ENCODE data around the gene KATNAL2. TPM values are rescaled to one million over a fixed set of nuclear protein-coding genes. Genes with fewer than 3 reads are reported as not detected.
A peak's percentile ranks its signal among the peaks of the same experiment; 100 is the strongest.
"Not testable (repeated sequence)": the region's sequence is repeated elsewhere in the genome, so short reads cannot be mapped to it uniquely, and the experiment has no call there.

KATNAL2 gene
- total RNA-seq, 6 experiments from 2014 or later: 1.2 to 5.1 (median 2.7) TPM

DNA sequence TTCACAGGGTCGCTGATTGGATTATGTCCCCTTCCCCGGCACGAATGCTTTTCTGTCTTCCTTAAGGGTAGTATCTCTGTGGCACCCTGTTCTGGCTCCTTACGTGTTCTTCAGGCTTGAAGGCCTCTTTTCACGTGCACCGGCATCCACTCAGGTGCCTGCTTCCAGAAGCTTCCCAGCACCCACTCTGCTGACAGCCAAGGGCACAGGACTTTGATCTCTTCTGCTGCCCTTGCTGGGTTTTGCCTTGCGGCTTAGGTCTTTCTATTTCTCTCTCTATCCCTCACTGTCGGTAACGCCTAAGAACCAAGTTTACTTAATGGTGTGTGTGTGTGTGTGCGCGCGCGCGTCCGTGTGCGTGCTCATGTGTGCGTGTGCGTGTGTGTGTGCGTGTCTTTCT lies 103.4 kb downstream of the KATNAL2 start:
- H3K36me3 ChIP-seq; H3K4me1 ChIP-seq; DNase-seq; H3K4me3 ChIP-seq; H3K27ac ChIP-seq; H3K27me3 ChIP-seq; H3K9me3 ChIP-seq; intact Hi-C loops (cut with DNase I): not testable (repeated sequence)
- no CpG with 5 or more reads among the region's 19 CpGs for WGBS (ENCODE audit: insufficient coverage, low coverage, low lambda C conversion rate, missing lambda C conversion rate)
- ATAC-seq: peak; percentile 56 to 63 (median 62)

DNA sequence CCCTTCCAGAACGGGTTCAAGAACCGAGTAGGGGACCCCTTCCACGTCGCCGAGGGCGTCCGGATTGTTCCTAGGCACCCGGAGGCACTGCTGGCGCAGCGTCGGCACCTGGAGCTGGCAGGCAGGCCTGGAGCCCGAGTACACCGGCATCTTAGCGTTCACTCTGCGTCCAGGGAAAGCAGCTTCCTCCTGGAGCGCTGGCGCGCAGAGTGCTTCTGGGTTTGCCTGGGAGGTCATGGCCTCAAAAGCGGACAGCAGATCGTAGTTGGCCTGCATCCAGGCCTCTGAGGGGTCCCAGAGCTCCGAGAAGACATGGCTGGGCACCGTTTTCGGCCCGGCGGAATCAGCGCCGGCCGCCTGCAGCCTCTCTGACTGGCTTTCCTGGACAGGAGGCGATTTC lies 105.4 kb downstream of the KATNAL2 start:
- ATAC-seq; H3K36me3 ChIP-seq; H3K4me3 ChIP-seq; H3K27ac ChIP-seq; H3K27me3 ChIP-seq; H3K4me1 ChIP-seq; DNase-seq; intact Hi-C loops (cut with DNase I); H3K9me3 ChIP-seq: not testable (repeated sequence)
- no CpG with 5 or more reads among the region's 29 CpGs for WGBS (ENCODE audit: insufficient coverage, low coverage, low lambda C conversion rate, missing lambda C conversion rate)

DNA sequence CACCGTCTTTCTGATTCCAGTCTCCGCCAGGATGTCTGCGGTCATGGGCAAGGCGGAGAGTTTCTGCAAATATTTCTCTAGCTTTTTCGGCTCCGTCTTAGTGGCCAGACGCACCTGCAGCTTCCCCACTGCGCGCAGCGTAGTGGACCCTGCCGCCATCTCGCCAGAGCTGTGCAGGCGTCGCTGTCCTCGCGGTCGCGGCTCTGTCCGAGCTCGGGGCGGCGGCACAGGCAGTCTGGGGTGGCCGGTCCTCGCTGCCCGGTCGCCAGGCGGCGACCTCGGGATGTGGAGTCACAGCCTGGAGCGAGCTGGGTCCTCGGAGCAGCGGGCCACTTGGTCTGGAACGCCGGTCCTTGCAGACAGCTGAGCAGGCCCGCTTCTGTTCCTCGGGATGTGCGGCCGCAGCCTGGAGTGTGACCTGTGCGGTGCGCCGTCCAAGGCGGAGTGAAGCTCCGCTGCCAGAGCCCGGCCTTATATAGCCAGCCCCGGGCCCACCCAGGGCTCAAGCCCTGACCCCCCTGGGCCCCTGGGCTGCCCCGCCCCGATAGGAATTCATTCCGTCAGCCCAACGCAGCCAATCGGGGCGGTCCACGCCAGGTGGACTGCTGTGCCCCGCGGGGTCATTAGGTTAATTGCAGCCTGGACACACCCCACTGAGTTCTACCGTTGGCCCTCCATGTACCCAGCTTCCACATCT lies 106.5 kb downstream of the KATNAL2 start:
- H3K4me3 ChIP-seq; H3K4me1 ChIP-seq; intact Hi-C loops (cut with DNase I); H3K36me3 ChIP-seq; DNase-seq; H3K27ac ChIP-seq; H3K9me3 ChIP-seq; H3K27me3 ChIP-seq: not testable (repeated sequence)
- peak; percentile 3 to 39 (median 12) for ATAC-seq
- no CpG with 5 or more reads among the region's 55 CpGs for WGBS (ENCODE audit: insufficient coverage, low coverage, low lambda C conversion rate, missing lambda C conversion rate)

DNA sequence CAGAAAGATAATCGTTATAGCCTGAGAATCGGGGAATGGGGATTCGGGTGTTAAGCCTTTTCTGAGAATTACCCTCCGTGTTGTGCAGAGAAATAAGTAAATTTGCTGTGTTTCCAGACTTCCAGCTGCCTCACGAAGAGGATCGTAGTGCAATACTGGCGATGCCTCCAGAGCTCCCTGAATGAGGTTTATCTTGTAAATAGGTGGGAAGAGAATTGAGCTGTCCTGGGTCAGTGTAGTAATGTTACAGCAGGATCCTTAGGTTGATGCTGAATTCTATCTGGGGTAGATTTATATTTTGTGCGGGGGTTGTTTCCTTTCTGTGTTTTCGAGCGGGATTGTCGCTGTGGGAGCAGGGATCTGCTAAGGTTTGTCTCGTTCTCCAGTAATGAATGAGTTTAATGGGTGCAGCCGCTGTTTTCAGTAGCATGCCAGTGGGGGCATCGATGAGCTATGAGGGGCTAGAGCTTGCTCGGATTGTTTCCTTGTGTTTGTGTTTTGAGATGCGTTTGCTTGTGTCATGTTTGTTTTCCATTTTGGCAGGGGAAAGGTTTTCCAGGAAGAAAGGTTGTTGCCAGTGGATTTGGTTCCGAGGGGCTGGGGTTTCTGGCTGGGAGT lies 108.3 kb downstream of the KATNAL2 start:
- H3K4me3 ChIP-seq; H3K36me3 ChIP-seq; ATAC-seq; H3K27me3 ChIP-seq; H3K27ac ChIP-seq; H3K9me3 ChIP-seq; H3K4me1 ChIP-seq; DNase-seq; intact Hi-C loops (cut with DNase I): not testable (repeated sequence)
- 85% methylated on average over 7 of the region's 17 CpGs for WGBS (ENCODE audit: insufficient coverage, low coverage, low lambda C conversion rate, missing lambda C conversion rate)

DNA sequence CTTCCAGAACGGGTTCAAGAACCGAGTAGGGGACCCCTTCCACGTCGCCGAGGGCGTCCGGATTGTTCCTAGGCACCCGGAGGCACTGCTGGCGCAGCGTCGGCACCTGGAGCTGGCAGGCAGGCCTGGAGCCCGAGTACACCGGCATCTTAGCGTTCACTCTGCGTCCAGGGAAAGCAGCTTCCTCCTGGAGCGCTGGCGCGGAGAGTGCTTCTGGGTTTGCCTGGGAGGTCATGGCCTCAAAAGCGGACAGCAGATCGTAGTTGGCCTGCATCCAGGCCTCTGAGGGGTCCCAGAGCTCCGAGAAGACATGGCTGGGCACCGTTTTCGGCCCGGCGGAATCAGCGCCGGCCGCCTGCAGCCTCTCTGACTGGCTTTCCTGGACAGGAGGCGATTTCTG lies 111.3 kb downstream of the KATNAL2 start:
- peak in 1 of 3 donors; percentile 31 for DNase-seq

DNA sequence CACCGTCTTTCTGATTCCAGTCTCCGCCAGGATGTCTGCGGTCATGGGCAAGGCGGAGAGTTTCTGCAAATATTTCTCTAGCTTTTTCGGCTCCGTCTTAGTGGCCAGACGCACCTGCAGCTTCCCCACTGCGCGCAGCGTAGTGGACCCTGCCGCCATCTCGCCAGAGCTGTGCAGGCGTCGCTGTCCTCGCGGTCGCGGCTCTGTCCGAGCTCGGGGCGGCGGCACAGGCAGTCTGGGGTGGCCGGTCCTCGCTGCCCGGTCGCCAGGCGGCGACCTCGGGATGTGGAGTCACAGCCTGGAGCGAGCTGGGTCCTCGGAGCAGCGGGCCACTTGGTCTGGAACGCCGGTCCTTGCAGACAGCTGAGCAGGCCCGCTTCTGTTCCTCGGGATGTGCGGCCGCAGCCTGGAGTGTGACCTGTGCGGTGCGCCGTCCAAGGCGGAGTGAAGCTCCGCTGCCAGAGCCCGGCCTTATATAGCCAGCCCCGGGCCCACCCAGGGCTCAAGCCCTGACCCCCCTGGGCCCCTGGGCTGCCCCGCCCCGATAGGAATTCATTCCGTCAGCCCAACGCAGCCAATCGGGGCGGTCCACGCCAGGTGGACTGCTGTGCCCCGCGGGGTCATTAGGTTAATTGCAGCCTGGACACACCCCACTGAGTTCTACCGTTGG lies 112.4 kb downstream of the KATNAL2 start:
- H3K36me3 ChIP-seq; DNase-seq; H3K4me3 ChIP-seq; H3K9me3 ChIP-seq; H3K4me1 ChIP-seq; intact Hi-C loops (cut with DNase I); H3K27ac ChIP-seq; H3K27me3 ChIP-seq: not testable (repeated sequence)
- peak; percentile 14 to 53 (median 26) for ATAC-seq
- WGBS (ENCODE audit: insufficient coverage, low coverage, low lambda C conversion rate, missing lambda C conversion rate): no CpG with 5 or more reads among the region's 55 CpGs

More for the DNA sequence above, 111.3 kb downstream of the KATNAL2 start:
- ATAC-seq; H3K4me1 ChIP-seq; H3K36me3 ChIP-seq; H3K4me3 ChIP-seq; H3K9me3 ChIP-seq; intact Hi-C loops (cut with DNase I); H3K27ac ChIP-seq; H3K27me3 ChIP-seq: not testable (repeated sequence)
- WGBS (ENCODE audit: insufficient coverage, low coverage, low lambda C conversion rate, missing lambda C conversion rate): no CpG with 5 or more reads among the region's 29 CpGs

DNA sequence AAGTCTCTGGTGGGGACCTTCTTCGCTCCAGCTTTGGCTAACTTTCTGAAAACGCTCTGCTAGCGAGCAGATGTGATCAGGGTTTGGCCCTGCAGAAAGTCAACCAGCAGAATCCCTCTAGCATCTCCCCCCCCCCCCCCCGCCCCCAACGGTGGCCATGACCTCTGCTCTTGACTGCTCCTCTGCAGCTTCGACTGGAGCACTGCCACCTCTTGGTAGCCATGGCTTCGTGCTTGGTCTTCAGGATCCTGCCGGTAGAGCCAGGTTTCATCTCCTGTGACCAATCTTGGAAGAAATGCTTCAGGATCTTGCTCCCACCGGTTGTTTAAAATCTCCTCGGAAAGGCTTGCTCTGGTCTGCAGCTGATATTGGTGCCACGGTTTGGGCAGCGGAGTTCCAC lies 113.5 kb downstream of the KATNAL2 start:
- H3K4me1 ChIP-seq; ATAC-seq; DNase-seq; H3K27ac ChIP-seq; H3K27me3 ChIP-seq; intact Hi-C loops (cut with DNase I); H3K4me3 ChIP-seq; H3K36me3 ChIP-seq; H3K9me3 ChIP-seq: not testable (repeated sequence)
- 80% methylated on average over 2 of the region's 12 CpGs for WGBS (ENCODE audit: insufficient coverage, low coverage, low lambda C conversion rate, missing lambda C conversion rate)

DNA sequence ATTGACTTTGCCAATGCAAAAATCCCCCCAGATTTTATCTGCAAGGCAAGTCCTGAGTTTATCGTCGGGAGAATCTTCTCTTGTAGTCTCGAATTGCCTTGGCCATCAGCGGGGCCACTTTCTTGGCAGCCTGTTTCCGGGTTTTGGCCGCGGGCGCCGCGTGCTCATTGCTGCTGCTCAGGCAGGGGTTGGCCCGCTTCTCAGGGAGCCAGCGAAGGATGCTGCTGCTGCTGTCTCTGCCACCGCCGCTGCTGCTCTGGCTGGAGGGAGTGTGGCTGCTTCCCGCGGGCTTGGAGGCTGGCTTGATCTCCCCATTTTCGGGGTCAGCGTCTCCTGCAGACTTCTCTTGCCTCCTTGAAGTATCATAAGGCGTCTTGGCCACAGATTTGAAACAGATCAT lies 115.5 kb downstream of the KATNAL2 start:
- no peaks in the 10 kb centered on the region for H3K4me1 ChIP-seq
- no peaks in the 10 kb centered on the region for H3K27me3 ChIP-seq
- H3K36me3 ChIP-seq: no peaks in the 10 kb centered on the region
- no peak for TF ChIP-seq POLR2A (IDR thresholded peaks at IDR 0.05)
- TF ChIP-seq, protein P1, sequence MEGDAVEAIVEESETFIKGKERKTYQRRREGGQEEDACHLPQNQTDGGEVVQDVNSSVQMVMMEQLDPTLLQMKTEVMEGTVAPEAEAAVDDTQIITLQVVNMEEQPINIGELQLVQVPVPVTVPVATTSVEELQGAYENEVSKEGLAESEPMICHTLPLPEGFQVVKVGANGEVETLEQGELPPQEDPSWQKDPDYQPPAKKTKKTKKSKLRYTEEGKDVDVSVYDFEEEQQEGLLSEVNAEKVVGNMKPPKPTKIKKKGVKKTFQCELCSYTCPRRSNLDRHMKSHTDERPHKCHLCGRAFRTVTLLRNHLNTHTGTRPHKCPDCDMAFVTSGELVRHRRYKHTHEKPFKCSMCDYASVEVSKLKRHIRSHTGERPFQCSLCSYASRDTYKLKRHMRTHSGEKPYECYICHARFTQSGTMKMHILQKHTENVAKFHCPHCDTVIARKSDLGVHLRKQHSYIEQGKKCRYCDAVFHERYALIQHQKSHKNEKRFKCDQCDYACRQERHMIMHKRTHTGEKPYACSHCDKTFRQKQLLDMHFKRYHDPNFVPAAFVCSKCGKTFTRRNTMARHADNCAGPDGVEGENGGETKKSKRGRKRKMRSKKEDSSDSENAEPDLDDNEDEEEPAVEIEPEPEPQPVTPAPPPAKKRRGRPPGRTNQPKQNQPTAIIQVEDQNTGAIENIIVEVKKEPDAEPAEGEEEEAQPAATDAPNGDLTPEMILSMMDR (IDR thresholded peaks at IDR 0.05): no peak
- no peak for DNase-seq
- 90% methylated on average over 18 of the region's 19 CpGs for WGBS (ENCODE audit: insufficient coverage, low coverage, low lambda C conversion rate, missing lambda C conversion rate)
- ATAC-seq: no peak
- H3K9me3 ChIP-seq: no peaks in the 10 kb centered on the region
- intact Hi-C loops (cut with DNase I): no loop called here
- H3K27ac ChIP-seq: no peak overlapping the region
- H3K4me3 ChIP-seq: no peak overlapping the region

DNA sequence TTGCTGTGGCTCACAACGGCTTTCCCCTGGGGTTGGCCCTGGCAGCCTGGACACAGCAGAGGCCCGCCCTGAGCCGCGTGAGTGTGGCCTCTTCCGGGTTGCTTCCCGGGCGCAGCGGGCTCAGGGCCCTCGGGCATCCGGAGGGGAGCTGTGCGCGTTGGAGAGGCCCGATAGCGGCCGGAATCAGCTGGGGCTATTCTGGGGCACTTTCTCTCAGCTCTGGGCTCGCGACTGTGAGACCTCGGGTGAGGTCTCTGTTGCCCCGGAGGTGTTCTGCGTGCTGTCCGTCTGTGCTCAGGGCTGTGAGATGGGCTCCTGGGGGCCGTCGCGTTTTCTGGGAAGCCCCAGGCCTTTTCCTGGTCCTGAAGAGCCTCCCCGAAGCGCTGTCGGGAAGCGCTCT lies 117.2 kb downstream of the KATNAL2 start:
- DNase-seq; H3K4me3 ChIP-seq; ATAC-seq; H3K27ac ChIP-seq; H3K4me1 ChIP-seq; H3K27me3 ChIP-seq; H3K36me3 ChIP-seq; H3K9me3 ChIP-seq; intact Hi-C loops (cut with DNase I): not testable (repeated sequence)
- WGBS (ENCODE audit: insufficient coverage, low coverage, low lambda C conversion rate, missing lambda C conversion rate): no CpG with 5 or more reads among the region's 28 CpGs
